Measurements from ENCODE around the gene SPPL2B.
"Not testable (repeated sequence)": the region's sequence is repeated elsewhere in the genome, so short reads cannot be mapped to it uniquely, and the experiment has no call there.

Gene SPPL2B

DNA sequence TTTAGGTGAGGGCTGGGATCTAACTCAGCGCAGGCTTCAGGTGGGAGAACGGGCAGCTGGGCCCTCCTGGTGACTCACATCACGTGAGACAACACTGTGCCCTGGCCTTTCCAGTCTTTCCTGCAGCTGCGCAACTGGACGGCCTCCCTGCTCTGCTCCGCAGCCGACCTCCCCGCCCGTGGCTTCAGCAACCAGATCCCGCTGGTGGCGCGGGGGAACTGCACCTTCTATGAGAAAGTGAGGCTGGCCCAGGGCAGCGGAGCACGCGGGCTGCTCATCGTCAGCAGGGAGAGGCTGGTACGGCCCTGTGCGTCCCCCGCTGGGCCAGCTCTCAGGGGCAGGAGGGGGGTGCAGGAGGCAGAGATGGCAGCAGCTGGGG, 8.8 kb downstream of the SPPL2B start:
- peak; percentile 13 to 15 for DNase-seq (ENCODE audit: low read depth in 2 of 2)

DNA sequence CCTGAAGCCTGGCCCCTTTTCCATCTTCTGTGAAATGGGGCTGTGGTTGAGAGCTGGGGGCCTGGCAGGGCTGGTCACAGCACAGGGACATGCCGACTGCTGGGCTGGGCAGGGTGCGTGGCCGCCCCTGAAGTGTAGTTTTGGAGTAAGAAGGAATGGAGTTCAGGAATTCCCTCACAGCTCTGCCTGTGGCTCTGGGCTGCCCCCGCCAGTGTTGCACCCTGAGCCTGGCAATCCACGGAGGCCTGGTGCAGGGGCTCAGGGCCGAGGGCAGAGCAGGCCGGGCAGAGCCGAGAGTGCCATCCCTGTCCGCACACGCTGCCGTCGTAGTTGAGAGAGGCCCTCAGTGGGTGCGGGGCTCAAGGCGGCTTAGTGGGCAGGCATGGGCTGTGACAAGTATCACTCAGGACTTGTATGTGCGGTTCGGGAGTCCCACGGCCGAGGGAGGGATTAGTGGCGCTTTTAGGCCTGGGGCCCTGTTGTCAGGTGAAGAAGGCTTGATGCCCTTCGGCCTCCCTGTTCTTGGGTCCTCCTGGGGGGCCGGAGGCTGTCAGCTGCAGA, 9.7 kb downstream of the SPPL2B start:
- no peak for DNase-seq (ENCODE audit: low read depth in 2 of 2)

DNA sequence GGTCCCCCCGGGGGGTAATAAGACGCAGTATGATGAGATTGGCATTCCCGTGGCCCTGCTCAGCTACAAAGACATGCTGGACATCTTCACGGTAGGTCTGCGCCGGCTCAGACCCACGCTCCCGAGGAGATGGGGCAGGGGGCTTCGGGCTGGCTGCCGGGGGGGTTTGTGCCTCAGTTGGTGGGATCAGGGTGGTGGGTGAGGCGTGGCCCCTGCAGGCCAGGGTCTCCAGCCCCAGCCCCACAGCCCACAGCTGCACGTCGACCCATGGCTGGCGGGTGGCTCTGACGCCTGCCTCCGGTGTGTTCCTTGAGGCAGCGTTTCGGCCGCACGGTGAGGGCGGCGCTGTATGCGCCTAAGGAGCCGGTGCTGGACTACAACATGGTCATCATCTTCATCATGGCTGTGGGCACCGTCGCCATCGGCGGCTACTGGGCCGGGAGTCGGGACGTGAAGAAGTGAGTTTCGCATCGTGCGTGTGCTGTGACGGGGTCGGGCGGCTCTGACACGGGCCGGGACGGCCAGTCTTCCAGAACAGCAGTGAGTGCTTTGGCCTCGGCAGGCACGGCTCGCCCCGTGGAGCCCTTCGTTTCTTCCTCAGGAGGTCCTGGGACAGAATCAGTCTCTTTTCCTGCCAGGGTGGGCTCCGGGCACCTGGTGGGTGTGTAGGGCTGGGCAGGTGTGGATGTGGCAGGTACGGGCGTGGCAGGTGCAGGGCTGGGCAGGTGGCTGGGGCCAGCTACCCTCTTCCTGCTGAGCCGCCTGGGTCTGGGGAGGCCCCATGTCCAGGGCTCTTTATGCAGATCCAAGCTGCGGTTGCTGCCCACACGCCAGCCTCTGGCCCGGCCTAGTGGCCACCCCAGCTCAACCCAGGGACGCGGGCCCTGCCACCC, 10.5 kb downstream of the SPPL2B start:
- no peak for DNase-seq (ENCODE audit: low read depth in 2 of 2)

DNA sequence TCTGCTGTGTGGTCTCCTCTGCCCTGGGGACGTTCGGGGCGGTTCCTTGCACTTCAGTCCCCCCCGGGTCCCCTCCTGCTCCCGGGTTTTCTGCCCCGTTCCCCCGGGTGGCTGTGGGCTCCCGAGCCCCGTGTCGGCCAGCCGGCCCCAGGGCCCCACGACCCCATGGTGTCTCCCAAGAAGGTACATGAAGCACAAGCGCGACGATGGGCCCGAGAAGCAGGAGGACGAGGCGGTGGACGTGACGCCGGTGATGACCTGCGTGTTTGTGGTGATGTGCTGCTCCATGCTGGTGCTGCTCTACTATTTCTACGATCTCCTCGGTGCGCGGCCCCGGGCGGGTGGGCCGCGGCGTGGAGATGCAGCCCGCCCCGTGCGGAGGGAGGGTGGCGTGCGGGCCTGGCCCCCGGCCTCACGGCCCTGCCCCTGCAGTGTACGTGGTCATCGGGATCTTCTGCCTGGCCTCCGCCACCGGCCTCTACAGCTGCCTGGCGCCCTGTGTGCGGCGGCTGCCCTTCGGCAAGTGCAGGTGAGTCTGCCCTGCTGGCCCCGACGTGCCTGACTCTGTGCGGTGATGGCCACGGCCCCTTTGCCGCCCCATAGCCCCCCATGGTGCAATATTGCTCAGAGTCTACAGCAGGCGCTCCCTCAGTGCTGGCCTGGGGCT, 11.3 kb downstream of the SPPL2B start:
- DNase-seq (ENCODE audit: low read depth in 2 of 2): no peak

DNA sequence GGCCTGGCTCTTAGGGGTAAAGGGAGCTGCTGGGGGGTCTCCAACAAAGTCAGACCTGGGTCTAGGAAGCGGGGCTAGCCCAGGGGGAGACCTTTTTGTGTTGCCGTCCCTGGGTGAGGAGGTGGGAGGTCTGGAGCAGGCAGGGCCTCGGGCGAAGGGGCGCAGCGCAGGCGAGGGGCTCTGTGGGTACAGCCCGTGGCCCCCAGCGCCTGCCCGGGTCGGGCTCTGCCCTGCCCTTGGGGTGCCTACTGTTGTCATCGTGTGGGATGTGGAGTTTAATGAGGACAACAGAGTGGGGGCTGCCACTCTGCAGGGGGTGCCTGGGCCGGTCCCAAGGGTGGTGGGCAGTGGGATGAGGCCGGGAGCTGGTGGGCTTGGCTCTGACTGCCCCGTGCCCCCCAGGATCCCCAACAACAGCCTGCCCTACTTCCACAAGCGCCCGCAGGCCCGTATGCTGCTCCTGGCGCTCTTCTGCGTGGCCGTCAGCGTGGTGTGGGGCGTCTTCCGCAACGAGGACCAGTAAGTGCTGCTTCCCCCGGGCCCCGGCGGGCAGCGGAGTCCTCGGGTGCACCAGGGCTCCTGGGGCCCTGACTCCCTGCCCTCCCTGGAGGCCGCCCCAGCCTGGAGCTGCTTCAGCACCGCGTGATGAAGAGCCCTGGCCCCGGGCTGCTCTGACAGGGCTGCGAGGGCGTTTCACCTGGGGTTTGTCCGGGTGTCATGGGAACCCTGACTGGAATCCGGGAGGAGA, 12.2 kb downstream of the SPPL2B start:
- no peak for DNase-seq (ENCODE audit: low read depth in 2 of 2)

DNA sequence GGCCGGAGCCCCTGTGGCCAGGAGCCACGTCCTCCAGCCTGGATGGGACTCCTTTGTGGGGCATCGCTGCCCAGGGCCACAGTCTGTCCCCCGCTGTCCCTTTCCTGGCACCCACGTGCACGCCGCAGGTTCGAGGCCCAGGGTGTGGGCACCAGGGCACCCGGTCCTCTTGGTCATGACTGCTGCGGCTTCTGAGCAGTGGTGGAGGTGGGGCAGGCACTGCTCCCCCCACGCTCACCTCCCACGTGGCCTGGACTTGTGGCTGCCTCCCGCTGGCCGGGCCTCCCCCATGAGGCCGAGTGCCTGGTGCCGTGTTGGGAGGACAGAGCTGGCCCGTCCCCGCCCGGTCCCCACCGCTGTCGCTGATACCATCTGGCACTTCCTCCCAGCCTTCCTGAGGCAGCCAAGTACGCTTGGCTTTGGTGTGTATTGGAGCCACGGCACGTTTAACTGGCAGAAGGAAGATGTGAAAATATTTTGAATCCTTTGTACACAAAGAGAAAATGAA, 12.8 kb downstream of the SPPL2B start:
- DNase-seq (ENCODE audit: low read depth in 2 of 2): no peak

DNA sequence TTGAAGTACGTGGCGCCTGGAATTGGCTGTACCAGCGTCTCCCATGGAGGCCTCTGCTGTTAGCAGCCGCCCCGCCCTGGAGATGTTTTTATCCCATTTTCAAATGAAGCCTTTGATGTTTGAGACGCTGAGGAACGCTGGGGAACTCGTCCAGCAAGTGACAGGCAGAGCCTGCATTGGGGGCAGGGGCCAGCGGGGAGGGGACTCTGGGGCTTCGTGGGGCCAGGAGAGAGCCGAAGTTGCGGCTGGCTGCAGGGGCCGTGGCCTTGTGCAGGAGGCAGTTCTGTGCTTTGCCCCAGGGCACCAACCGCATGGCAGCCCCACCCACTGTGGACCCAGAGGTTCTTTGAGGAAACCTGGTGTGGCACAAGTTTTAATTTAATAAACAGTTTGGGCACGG, 13.5 kb downstream of the SPPL2B start:
- DNase-seq (ENCODE audit: low read depth in 2 of 2): no peak

DNA sequence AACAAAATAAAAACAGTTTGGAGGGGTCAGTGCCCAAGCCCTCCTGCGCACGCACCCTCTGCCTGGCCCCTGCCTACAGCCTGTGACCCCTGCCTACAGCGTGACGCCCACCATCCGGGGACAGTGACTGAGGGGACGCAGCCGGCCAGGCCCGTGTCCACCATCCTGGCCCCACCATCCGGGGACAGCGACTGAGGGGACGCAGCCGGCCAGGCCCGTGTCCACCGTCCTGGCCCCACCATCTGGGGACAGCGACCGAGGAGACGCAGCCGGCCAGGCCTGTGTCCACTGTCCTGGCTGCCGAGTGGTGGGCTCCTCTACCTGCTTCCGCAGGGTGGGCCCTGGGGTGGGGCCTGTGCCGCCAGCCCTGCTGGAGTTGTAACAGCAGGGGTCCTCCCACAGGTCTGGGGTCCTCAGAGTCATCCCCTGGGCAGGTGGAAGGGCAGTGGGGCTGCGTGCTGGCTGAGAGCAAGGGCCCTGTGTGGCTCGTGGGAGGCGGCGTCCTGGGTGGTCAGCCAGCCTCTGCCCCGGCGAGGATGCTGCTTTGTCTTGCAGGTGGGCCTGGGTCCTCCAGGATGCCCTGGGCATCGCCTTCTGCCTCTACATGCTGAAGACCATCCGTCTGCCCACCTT, 14.3 kb downstream of the SPPL2B start:
- no peak for DNase-seq (ENCODE audit: low read depth in 2 of 2)

DNA sequence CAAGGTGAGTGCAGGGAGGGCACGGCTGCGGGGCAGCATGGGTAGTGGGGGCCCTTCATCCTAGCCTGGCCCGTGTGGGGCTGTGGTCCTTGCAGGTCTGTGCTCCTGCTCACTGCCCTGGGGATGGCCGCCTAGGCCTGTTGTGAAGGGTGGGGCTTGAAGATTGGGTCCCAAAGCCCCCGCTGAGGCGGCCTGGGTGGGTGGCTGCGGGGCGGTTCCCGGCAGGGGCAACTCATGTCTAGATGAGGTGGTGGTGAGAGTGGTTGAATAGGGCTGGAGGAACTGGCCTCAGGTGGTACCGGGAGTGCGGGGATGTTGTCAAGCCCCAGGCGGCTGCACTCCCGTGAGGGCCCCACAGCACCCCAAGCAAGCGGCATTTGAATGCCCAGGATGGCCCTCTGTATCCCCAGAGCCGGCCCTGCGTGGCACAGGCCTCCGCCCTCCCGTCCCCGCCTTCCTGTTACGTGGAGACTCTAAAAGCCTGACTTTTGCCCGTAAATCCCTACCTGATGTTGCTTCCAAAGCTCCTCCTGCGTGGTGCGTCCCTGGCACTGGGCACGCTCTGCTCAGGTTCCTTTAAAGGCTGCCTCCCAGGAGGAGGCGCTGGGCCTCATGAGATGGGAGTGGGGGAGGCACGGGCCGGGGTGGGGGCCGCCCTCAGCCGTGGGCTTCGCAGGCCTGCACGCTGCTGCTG, 15.0 kb downstream of the SPPL2B start:
- DNase-seq (ENCODE audit: low read depth in 2 of 2): no peak

DNA sequence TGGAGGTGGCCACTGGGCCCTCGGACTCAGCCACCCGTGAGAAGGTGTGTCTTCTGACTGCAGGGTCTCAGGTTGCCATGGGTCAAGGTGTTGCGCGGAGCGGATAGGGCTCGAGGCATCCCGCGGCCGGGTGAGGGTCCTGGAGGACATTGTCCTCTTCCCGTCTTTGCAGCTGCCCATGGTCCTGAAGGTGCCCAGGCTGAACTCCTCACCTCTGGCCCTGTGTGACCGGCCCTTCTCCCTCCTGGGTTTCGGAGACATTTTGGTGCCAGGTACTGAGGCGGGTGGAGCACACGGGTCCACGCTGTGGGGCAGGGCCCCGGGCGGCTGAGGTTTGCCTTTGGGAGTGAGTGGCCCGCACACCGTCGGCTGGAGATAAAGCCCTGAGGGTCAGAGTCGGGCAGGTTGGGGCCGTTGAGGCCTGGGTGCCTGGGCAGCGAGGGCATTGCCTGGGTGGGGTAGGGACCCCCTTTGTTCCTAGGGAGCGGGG, 15.9 kb downstream of the SPPL2B start:
- DNase-seq (ENCODE audit: low read depth in 2 of 2): no peak

DNA sequence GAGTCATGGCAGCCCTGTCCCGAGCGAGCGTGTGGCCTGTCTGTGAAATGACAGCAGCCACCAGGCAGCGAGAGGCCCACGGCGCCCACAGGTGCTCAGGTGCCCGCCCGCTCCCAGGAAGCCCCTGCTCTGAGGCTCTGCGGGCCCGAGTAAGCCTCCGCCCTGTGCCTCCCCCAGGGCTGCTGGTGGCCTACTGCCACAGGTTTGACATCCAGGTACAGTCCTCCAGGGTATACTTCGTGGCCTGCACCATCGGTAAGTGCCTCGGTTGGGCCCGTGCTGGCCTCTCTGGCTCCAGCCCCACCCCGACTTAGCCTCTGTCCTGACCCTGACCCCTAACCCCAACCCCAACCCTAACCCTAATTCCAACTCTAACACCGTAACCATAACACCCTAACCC, 16.6 kb downstream of the SPPL2B start:
- DNase-seq (ENCODE audit: low read depth in 2 of 2): no peak

DNA sequence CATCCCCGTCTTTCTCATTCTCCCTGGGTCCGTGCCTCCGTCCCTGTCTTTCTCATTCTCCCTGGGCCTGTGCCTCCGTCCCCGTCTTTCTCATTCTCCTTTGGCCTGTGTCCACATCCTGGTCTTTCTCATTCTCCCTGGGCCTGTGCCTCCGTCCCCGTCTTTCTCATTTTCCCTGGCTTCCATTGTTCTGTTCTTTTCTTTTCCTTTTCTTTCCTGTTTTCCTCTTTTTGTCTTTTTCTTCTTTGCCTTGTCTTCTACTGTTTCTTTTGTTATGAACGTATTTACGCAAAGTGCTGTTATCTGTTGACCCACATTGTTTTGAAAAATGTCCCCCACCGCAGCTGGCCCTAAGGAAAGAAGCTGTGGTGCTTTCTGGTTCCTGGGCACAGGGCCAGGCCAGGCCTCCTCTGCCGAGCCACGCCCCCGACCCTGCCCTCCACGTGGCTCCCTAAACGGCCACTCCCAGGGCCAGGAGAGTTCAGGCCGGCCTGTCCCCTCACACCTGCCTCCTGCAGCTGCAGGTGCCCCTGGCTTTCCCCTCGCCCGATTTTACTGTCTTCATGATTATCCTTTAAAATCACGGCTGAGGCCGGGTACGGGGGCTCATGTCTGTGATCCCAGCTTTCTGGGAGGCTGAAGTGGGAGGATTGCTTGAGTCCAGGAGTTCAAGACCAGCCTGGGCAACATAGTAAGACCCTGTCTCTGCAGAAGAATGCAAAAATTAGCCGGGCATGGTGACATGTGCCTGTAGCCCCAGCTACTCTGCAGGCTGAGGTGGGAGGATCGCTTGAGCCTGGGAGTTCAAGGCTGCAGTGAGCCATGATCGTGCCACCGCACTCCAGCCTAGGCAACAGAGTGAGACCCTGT, 17.5 kb downstream of the SPPL2B start:
- DNase-seq (ENCODE audit: low read depth in 2 of 2): no peak

DNA sequence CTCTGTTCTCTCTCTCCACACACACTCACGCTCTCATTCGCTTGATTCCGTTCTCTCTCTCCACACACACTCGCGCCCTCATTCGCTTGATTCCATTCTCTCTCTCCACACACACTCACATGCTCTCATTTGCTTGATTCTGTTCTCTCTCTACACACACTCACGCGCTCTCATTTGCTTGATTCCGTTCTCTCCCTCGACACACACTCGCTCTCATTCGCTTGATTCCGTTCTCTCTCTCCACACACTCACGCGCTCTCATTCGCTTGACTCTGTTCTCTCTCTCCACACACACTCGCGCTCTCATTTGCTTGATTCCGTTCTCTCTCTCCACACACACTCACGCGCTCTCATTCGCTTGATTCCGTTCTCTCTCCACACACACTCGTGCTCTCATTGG, 21.3 kb downstream of the SPPL2B start:
- DNase-seq (ENCODE audit: low read depth in 2 of 2): not testable (repeated sequence)

DNA sequence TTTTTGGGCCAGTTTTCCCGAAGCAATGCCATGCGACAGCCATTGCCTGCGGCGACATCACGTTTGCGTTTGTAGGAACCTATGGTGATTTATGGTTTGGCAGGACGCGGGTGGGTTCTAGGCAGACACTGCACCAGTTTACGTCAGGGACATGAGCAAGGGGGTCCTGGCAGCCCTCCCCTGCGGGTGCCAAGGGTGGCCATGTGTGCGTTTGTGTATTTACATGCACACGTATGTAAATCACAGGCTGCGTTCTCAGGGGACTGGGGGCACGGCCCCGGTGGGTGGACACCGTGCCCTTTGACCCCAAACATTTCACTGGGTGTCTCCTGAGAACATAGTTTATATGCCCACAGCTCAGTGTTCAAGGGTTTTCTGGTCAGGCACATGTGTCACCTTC, 22.2 kb downstream of the SPPL2B start:
- no peak for DNase-seq (ENCODE audit: low read depth in 2 of 2)

DNA sequence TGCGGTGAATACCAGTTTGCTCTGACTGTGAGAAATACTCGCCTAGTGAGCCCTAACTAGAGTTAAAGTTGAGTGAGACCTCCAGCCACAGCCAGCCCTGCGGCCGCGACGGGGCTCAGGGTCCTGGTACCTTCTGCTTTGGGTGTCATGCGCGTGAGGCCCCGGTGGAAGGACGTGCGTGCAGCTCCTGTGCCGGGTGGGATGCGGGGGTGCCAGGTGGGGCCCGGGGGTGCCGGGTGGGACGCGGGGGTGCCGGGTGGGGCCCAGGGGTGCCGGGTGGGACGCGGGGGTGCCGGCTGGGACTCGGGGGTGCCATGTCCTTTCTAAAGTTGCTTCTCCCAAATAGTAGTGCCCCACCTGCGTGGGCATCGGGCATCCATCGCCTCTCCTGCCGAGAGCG, 23.1 kb downstream of the SPPL2B start:
- no peak for DNase-seq (ENCODE audit: low read depth in 2 of 2)

DNA sequence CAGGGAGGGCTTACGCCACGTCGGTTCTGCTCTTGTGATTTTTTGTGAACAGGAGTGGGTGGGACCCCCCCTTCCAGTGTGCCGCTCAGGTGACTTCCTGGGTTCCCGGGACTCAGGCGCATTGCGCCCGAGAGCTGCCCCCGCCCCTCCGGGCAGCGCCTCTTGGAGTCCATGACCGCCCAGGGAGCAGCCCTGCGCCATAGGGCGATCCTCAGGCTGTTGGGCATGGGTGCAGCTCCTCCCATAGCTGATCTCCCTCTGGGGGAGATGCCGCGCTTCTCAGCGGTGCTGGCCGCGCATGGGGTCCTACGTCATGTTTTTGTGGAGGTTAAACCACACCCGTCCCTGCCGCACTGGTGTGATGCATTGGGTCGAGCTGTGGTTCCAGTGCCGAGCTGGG, 23.6 kb downstream of the SPPL2B start:
- DNase-seq (ENCODE audit: low read depth in 2 of 2): no peak

DNA sequence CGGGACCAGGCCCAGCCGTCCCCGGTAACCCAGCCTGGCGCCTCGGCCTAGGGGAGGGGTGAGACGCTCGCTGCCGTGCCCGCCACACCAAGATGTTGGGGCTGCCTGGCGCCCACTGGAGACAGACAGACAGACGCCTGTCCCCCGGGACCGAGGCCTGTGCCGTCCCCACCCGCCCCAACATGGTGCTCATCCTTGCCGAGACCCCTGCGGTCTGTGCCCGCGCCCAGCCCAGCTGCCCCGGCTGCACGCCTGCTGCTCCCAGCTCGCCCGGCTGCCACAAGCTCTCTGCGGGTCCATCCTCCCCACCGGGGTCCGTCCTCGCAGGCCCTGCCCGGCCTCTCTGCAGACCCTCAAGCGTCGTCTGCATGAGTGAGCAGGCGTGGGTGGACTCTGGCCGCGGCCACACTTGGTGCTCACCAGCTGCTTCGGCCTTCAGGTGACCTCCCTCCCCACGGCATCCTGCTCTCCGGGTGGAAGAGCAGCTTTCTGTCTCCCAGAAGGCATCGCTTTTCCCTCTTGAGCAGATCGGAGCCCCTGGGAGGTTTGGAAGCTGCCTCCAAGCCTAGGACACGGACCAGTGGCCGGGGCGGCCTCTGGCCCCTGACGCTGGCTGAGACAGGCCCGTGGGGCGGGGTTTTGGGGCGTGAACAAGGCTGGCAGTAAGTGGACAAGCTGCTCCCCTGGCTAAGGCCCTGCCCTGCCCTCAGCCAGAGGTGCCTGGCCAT, 24.8 kb downstream of the SPPL2B start:
- no peak for DNase-seq (ENCODE audit: low read depth in 2 of 2)

DNA sequence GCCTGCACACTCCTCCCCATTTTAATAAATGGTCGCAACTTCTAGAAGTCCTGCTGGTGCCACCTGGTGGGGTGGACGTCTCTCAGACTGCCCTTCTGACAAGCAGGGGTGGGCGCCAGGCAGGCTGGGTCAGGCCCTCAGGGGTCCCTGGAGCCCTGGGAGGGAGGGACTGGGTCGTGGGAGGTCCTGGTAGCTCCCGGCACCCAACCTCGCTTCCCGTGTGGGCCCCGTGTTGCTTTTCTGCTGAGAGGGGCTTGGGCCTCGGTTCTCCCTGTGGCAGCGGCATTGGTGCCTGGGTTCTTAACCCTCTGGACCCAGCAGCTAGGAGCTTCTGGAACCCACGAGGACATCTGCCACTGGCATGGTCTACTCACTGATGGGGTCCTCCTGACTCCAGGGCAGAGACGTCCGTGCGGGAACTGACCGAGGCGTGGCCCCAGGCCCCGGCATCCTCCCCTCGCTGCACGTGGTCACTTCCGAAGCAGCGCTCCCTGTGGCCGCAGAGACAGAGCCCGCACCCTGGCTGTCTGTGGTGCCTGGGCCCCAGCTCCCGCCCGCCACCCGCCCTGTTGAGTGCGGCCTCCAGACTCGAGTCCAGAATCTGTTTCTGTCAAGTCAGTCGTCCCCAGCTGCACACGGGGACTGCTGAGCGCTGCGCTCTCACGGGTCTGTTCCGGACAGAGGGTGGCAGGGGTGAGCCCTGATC, 25.6 kb downstream of the SPPL2B start:
- DNase-seq (ENCODE audit: low read depth in 2 of 2): no peak

DNA sequence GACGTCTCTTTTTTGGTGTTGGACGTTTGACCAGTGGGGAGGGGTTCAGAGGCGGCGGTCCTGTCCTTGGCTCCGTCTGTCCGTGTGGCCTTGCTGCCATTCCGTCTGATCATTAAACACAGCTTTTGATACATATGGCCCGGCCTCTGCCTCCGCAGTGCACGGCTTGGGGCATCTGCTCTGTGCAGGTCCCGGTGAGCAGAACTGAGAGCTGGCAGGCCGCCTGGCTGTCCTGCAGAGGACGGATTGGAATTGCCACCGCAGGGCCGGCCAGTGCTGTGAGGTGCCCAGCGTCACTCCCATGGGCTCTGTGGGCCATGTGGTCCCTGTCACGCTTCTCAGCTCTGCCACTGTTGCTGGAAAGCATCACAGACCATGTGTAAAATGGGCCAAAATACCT, 26.2 kb downstream of the SPPL2B start:
- no peak for DNase-seq (ENCODE audit: low read depth in 2 of 2)
